K562 (cell line): ENCODE data around the gene SLC35E2B. TPM values are rescaled to one million over a fixed set of nuclear protein-coding genes. Genes with fewer than 3 reads are reported as not detected.

Experiments
- C11orf30 ChIP-seq: fragments of 450-650 bp; IDR thresholded peaks from 2 replicates; pipeline ENCODE4 v1.6.1; 2016; ENCODE audit warnings: low read depth, mild to moderate bottlenecking
- EGR1 ChIP-seq: fragments of 450-650 bp; conservative IDR thresholded peaks from 2 replicates; pipeline ENCODE4 v1.6.1; 2017; ENCODE audit warnings: mild to moderate bottlenecking
- ELF1 ChIP-seq: fragments of 200-800 bp; sonication (Bioruptor generic); IDR thresholded peaks from 2 replicates; pipeline ENCODE4 v1.6.1; 2016; ENCODE audit warnings: missing genetic modification characterization, missing compliant biosample characterization
- ETV1 ChIP-seq: fragments of 450-650 bp; conservative IDR thresholded peaks from 2 replicates; pipeline ENCODE4 v1.6.1; 2016; ENCODE audit warnings: missing genetic modification characterization, control low read depth, low read depth, missing compliant biosample characterization
- MEIS2 ChIP-seq: fragments of 450-650 bp; IDR thresholded peaks from 2 replicates; pipeline ENCODE4 v1.6.1; 2014; ENCODE audit warnings: mild to moderate bottlenecking; ENCODE audit not compliant: partially characterized antibody
- MTA1 ChIP-seq: fragments of 450-650 bp; IDR thresholded peaks from 2 replicates; pipeline ENCODE4 v1.6.1; 2017; ENCODE audit warnings: borderline replicate concordance
- NCOA1 ChIP-seq: fragments of 450-650 bp; IDR thresholded peaks from 2 replicates; pipeline ENCODE4 v1.6.1; 2016; ENCODE audit warnings: low read depth
- SMAD4 ChIP-seq: fragments of 250-450 bp; sonication (Bioruptor Pico); conservative IDR thresholded peaks from 2 replicates; pipeline ENCODE4 v1.8.0; 2021; ENCODE audit warnings: inconsistent platforms, mild to moderate bottlenecking, moderate library complexity
- SPI1 ChIP-seq: IDR thresholded peaks from 2 replicates; pipeline ENCODE4 v1.6.1; 2011; ENCODE audit warnings: low read depth, low read length, control low read depth, borderline replicate concordance
- ZNF583 ChIP-seq: fragments of 250-450 bp; sonication (Bioruptor Pico); IDR thresholded peaks from 2 replicates; pipeline ENCODE4 v1.4.0; 2020
- polyA plus RNA-seq, 8 experiments: library from polyadenylated mRNA; depleted of rRNA in 4 of 8; stranded (reverse) in 5 of 8; unstranded in 3 of 8; fragments of >200 nt; fragmentation: Nextera tagmentation in 2 of 8; fragmentation: Illumina TruSeq in 1 of 8; extraction: Ambion mirVana in 2 of 8; extraction: Trizol in 1 of 8; gene quantifications; 2 replicates each; pipeline versions ENCODE4 v1.2.1 to v1.2.3, GENCODE V29; 2011 to 2014; ENCODE audit warnings: inconsistent platforms in 1 of 8, missing spikeins in 1 of 8
- total RNA-seq, 7 experiments: library from RNA; depleted of rRNA in 6 of 7; stranded (reverse); fragments of >200 nt in 6 of 7; fragmentation: Illumina TruSeq in 2 of 7; extraction: Trizol in 2 of 7; gene quantifications; 2 replicates each; pipeline versions ENCODE4 v1.2.1 to v1.2.3, GENCODE V29; 2011 to 2021; ENCODE audit warnings: low replicate concordance in 1 of 7
- TF ChIP-seq, protein P1 (sequence below): fragments of 450-650 bp; IDR thresholded peaks from 2 replicates; pipeline ENCODE4 v1.6.1; 2016; ENCODE audit warnings: borderline replicate concordance
- TF ChIP-seq, protein P2 (sequence below), 2 experiments: fragments of 450-650 bp; conservative IDR thresholded peaks; 2 replicates each; pipeline ENCODE4 v1.6.1; 2017; ENCODE audit warnings: mild to moderate bottlenecking in 2 of 2, moderate library complexity in 2 of 2
- TF ChIP-seq, protein P3 (sequence below): fragments of 250-450 bp; sonication (Bioruptor Pico); IDR thresholded peaks from 2 replicates; pipeline ENCODE4 v1.9.0; 2021; ENCODE audit warnings: mild to moderate bottlenecking
- TF ChIP-seq, protein P4 (sequence below): fragments of 450-650 bp; IDR thresholded peaks from 2 replicates; pipeline ENCODE4 v1.7.1; 2018; ENCODE audit warnings: mild to moderate bottlenecking, low read depth; ENCODE audit not compliant: partially characterized antibody
- TF ChIP-seq, protein P5 (sequence below): conservative IDR thresholded peaks from 2 replicates; pipeline ENCODE4 v1.6.1; 2011; ENCODE audit warnings: low read depth, mild to moderate bottlenecking, low read length; ENCODE audit not compliant: control insufficient read depth
- TF ChIP-seq, protein P6 (sequence below), 2 experiments: fragments of 450-650 bp; IDR thresholded peaks; 2 replicates each; pipeline ENCODE4 v1.6.1; 2016

The SLC35E2B gene
- total and polyA plus RNA-seq, 9 of the 15 experiments (the other 6 are each of a cell fraction or from before 2014, with no cell fraction given), result 4.7 to 44.6 (median 20.7) TPM

DNA sequence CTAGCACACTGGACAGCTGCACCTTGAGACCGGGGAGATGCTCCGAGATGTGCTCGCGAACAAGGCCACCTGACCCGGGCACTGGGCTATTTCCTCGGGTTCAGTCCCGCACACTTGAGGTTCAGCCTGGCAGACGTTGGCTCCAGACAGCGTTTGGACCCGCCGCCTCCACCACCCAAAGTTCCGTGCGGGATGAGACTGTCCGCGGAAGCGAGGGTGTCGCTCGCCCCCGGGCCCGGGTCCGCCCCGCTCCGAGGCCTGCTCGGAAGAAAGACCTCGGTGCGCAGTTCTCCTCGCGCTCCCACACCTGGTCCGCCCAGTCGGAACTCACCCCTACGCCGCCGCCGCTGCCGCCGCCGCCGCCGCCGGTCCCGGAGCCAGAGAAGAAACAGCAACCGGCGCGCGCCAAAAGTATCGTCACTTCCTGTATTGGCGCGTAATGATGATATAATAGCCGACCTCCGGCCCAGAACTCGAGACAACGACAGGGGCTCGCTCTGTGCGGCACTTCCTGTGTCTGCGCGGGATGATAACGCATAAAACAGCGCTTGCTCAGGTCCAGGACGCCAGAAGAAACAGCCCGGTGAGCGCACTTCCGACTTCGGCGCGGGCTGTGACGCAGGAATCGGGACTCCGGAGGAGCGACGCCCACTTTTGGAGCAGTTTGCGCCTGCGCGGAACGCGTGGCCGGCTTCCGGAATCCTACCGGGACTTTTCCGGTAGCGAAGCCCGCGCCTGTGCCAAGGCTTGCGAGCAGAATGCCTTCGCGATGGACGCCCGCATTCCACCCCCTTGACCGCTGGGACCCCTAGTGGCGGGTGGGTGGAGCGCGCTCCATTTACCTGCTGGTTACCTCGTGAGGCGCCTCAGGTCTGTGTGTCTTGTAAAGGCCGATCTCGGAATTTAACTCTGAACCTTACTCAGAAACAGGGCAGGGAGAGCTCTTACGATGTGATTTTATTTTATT lies 33.7 kb downstream of the SLC35E2B start, which contains the start of gene CDK11B (continued):
- TF ChIP-seq MEIS2, result peak; percentile 40
- TF ChIP-seq ZNF583 (CRISPR knock-in tag), result 0 out of 2 replicates have a peak, but pooled peaks have one; percentile 11
- TF ChIP-seq, protein P1, sequence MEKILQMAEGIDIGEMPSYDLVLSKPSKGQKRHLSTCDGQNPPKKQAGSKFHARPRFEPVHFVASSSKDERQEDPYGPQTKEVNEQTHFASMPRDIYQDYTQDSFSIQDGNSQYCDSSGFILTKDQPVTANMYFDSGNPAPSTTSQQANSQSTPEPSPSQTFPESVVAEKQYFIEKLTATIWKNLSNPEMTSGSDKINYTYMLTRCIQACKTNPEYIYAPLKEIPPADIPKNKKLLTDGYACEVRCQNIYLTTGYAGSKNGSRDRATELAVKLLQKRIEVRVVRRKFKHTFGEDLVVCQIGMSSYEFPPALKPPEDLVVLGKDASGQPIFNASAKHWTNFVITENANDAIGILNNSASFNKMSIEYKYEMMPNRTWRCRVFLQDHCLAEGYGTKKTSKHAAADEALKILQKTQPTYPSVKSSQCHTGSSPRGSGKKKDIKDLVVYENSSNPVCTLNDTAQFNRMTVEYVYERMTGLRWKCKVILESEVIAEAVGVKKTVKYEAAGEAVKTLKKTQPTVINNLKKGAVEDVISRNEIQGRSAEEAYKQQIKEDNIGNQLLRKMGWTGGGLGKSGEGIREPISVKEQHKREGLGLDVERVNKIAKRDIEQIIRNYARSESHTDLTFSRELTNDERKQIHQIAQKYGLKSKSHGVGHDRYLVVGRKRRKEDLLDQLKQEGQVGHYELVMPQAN, result peak; percentile 95
- TF ChIP-seq, protein P2, sequence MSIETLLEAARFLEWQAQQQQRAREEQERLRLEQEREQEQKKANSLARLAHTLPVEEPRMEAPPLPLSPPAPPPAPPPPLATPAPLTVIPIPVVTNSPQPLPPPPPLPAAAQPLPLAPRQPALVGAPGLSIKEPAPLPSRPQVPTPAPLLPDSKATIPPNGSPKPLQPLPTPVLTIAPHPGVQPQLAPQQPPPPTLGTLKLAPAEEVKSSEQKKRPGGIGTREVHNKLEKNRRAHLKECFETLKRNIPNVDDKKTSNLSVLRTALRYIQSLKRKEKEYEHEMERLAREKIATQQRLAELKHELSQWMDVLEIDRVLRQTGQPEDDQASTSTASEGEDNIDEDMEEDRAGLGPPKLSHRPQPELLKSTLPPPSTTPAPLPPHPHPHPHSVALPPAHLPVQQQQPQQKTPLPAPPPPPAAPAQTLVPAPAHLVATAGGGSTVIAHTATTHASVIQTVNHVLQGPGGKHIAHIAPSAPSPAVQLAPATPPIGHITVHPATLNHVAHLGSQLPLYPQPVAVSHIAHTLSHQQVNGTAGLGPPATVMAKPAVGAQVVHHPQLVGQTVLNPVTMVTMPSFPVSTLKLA (conservative IDR thresholded peaks at IDR 0.05), result peak; percentile 91 to 96
- peak; percentile 94 for TF ChIP-seq ETV1 (tag)
- TF ChIP-seq NCOA1, result peak; percentile 83; the same call in 1 of the 2 replicates
- peak; percentile 69; the same call in 1 of the 2 replicates for TF ChIP-seq SMAD4 (CRISPR knock-in tag)
- TF ChIP-seq, protein P3, sequence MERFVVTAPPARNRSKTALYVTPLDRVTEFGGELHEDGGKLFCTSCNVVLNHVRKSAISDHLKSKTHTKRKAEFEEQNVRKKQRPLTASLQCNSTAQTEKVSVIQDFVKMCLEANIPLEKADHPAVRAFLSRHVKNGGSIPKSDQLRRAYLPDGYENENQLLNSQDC (CRISPR knock-in tag), result peak; percentile 94; the same call in 1 of the 2 replicates
- TF ChIP-seq, protein P4, sequence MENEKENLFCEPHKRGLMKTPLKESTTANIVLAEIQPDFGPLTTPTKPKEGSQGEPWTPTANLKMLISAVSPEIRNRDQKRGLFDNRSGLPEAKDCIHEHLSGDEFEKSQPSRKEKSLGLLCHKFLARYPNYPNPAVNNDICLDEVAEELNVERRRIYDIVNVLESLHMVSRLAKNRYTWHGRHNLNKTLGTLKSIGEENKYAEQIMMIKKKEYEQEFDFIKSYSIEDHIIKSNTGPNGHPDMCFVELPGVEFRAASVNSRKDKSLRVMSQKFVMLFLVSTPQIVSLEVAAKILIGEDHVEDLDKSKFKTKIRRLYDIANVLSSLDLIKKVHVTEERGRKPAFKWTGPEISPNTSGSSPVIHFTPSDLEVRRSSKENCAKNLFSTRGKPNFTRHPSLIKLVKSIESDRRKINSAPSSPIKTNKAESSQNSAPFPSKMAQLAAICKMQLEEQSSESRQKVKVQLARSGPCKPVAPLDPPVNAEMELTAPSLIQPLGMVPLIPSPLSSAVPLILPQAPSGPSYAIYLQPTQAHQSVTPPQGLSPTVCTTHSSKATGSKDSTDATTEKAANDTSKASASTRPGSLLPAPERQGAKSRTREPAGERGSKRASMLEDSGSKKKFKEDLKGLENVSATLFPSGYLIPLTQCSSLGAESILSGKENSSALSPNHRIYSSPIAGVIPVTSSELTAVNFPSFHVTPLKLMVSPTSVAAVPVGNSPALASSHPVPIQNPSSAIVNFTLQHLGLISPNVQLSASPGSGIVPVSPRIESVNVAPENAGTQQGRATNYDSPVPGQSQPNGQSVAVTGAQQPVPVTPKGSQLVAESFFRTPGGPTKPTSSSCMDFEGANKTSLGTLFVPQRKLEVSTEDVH, result peak; percentile 98
- TF ChIP-seq EGR1, result peak; percentile 58
- TF ChIP-seq MTA1, result peak; percentile 100
- TF ChIP-seq ELF1 (tag), result peak; percentile 96
- TF ChIP-seq, protein P5, sequence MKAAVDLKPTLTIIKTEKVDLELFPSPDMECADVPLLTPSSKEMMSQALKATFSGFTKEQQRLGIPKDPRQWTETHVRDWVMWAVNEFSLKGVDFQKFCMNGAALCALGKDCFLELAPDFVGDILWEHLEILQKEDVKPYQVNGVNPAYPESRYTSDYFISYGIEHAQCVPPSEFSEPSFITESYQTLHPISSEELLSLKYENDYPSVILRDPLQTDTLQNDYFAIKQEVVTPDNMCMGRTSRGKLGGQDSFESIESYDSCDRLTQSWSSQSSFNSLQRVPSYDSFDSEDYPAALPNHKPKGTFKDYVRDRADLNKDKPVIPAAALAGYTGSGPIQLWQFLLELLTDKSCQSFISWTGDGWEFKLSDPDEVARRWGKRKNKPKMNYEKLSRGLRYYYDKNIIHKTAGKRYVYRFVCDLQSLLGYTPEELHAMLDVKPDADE, result peak; percentile 57; the same call in 1 of the 2 replicates
- peak; percentile 61; the same call in 1 of the 2 replicates for TF ChIP-seq SPI1
- TF ChIP-seq C11orf30, result peak; percentile 100
- TF ChIP-seq, protein P6, sequence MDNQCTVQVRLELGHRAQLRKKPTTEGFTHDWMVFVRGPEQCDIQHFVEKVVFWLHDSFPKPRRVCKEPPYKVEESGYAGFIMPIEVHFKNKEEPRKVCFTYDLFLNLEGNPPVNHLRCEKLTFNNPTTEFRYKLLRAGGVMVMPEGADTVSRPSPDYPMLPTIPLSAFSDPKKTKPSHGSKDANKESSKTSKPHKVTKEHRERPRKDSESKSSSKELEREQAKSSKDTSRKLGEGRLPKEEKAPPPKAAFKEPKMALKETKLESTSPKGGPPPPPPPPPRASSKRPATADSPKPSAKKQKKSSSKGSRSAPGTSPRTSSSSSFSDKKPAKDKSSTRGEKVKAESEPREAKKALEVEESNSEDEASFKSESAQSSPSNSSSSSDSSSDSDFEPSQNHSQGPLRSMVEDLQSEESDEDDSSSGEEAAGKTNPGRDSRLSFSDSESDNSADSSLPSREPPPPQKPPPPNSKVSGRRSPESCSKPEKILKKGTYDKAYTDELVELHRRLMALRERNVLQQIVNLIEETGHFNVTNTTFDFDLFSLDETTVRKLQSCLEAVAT (IDR thresholded peaks at IDR 0.05), result peak in 1 of 2 experiments; percentile 91; a peak in 2 of 4 replicates
